H7 (cell line): ENCODE data around the gene ELFN2. TPM values are rescaled to one million over a fixed set of nuclear protein-coding genes. Genes with fewer than 3 reads are reported as not detected.

ENCODE experiments used
- DNase-seq: peaks from one replicate; pipeline ENCODE4 v3.0.0; 2012
- H3K27me3 ChIP-seq: 2 replicates; pipeline ENCODE4 v1.6.0; 2011; ENCODE audit warnings: mild to moderate bottlenecking, low read length; ENCODE audit not compliant: control insufficient read depth, insufficient read depth
- H3K36me3 ChIP-seq: replicated peaks from 2 replicates; pipeline ENCODE4 v1.5.1; 2011; ENCODE audit warnings: low read length; ENCODE audit not compliant: control insufficient read depth, insufficient read depth
- H3K4me3 ChIP-seq: 2 replicates; pipeline ENCODE4 v1.5.1; 2011; ENCODE audit warnings: low read depth, mild to moderate bottlenecking, control low read depth, low read length, moderate library complexity; ENCODE audit not compliant: insufficient read depth
- total RNA-seq: library from RNA; depleted of rRNA; stranded (reverse); fragments of >200 nt; shearing (Covaris generic); gene quantifications from 2 replicates; pipeline ENCODE4 v1.2.3, GENCODE V29; 2014

ELFN2 gene
- total RNA-seq, 1 experiment from 2014 or later: 0.14 TPM

DNA sequence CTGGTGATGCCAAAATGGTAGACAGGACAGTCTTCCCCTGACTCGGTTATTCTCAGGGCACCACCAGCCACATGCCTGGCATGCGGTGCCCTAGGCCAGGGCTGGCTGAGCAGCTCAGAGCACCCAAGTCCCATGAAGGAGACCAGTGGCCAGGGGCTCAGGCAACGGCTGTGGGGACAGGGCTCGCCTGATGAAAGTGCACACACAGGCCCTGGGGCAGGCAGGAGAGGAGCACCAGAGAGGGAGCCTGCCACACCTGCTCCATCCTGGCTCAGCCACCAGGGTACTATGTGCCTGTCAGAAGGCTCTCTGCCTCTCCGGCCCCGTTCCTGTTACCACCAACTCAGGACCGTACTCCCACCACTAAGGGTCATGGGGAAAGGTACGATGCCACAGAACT, 12.1 kb downstream of the ELFN2 start:
- no peak overlapping the region for H3K4me3 ChIP-seq
- no peaks in the 10 kb centered on the region for H3K36me3 ChIP-seq
- H3K27me3 ChIP-seq: peaks cover 10% of the 10 kb centered on the region
- no peak for DNase-seq

DNA sequence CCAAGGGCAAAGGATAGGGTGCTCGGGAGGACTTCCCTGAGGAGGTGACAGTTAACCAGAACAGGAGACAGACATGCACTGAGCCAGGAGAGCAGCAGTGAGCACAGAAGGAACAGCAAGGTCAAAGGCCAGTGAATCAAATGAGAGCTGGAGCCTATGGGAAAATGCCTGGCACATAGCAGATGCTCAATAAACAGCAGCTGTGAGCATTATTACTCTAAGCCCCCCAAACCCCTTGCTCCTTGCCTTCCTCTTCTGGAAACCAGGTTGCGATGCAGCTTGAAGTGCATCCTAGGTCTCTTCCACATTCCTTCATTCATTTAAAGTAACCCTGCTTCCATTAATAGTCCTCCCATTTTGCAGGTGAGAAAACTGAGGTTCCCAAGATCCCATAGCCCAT, 13.0 kb downstream of the ELFN2 start:
- H3K4me3 ChIP-seq: no peak overlapping the region
- no peaks in the 10 kb centered on the region for H3K36me3 ChIP-seq
- H3K27me3 ChIP-seq: peaks cover 4% of the 10 kb centered on the region
- no peak for DNase-seq

GRCh38 chr22:37413546-37413945, 13.7 kb downstream of the ELFN2 start:
- Histone ChIP-seq H3K36me3 (no peaks in the 10 kb centered on the region), H3K4me3 (no peak overlapping the region), H3K27me3 (no peaks in the 10 kb centered on the region; the same call in 1 of the 2 replicates)
- DNase-seq: no peak

DNA sequence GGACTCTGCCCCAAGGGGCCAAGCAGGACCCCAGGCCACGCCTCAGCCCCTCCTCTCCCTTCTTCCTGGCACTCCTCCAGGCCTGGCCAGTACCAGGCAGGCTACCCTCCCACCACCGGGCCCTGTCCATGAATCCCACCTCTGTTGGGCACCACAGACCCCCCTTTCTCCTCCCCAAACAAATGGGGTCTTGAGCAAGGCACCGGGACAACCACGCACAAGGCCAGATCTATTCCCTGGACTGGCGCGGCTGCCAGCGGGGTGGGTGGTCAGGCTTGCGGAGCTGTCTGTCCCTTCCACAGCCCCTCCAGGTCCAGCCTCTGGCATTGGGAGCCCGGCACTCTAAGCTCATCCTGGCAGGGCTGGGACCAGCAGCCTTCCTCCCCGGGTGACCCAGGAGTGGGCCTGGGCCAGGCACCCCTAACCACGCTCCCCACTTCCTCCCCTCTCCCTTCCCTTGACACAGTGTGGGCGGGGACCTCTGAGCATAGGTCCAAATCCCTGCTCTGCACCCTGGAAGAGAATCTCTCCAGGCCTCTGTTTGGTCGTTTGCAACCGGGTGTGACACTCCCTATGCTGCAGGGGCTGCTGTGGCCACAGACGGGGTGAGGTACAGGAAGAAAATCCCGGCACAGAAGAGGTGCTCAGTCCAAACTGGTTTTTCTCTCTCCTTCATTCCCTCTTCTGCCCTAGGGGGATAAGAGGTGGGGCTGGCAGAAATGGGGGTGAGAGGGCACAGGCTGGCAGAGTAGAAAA, 14.6 kb downstream of the ELFN2 start:
- no peak overlapping the region for H3K4me3 ChIP-seq
- H3K27me3 ChIP-seq: no peaks in the 10 kb centered on the region
- DNase-seq: no peak
- H3K36me3 ChIP-seq: no peaks in the 10 kb centered on the region

DNA sequence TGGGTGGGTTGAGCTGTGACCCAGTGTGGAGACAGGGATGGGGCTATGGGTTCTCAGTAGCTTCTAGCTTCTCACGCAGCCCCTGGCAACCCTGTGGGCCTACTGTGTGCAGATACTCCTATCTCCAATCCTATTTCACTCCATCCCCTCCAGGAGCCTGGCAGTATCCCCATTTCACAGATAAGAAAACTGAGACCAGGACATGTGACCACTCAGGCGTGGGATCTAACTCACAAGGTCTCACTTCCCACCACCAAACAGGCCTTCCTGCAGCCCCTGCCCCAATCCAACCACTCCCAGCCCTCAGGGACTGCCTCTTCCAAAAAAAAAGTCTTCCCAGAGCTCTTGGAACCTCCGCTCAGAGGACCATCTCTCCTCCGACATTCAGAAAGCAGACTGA, 15.6 kb downstream of the ELFN2 start:
- Histone ChIP-seq H3K36me3 (no peaks in the 10 kb centered on the region), H3K4me3 (no peak overlapping the region), H3K27me3 (no peaks in the 10 kb centered on the region)
- no peak for DNase-seq

DNA sequence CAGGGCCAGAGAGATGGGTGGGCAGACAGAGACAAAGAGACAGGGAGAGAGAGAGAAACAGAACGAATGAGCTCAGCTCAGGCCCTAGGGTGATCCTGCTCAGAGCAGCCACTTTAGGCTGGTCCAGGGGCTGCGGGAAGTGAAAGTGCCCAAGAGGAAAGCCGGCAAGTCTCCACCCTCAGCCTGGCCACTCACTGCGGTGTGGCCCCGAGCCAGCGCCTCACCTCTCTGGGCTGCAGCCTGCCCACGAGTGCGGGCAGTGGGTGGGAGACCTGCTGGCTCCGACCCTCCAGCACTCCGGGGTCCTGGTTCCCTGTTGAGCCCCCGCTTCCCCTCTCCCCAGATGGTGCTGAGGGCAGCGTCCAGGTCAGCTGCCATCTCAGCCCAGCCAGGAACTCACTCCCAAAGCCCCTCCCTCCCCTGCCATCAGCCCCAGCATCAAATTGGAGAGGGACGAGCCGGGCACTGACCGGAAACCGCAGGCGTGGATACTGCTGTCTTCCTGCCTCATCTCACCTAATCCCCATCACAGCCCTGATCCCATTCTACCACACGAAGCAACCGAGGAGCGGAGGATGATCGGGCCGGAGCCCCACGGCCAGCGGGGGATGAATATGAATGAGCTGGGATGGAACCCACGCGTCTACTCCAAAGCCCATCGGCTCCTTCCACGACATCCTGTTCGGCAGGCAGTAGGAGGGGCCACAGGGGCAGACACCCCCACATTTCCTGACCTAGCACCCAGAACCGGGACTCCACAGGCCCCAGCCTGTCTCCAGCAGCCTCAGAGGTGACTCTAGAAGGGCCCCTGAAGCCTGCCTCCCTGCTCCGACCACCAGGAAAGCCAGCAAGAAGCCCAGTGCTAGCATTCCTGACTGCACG, 16.9 kb downstream of the ELFN2 start:
- Histone ChIP-seq H3K36me3 (no peaks in the 10 kb centered on the region), H3K27me3 (no peaks in the 10 kb centered on the region)
- DNase-seq: peak; percentile 70

GRCh38 chr22:37409459-37410050, 17.7 kb downstream of the ELFN2 start:
- no peaks in the 10 kb centered on the region for H3K36me3 ChIP-seq
- no peak for DNase-seq
- no peak overlapping the region for H3K4me3 ChIP-seq
- no peaks in the 10 kb centered on the region for H3K27me3 ChIP-seq

More for the DNA sequence above, 16.9 kb downstream of the ELFN2 start:
- H3K4me3 ChIP-seq: no peak overlapping the region

GRCh38 chr22:37409031-37409430, 18.2 kb downstream of the ELFN2 start:
- no peak overlapping the region for H3K4me3 ChIP-seq
- no peaks in the 10 kb centered on the region for H3K27me3 ChIP-seq
- no peak for DNase-seq
- no peaks in the 10 kb centered on the region for H3K36me3 ChIP-seq

DNA sequence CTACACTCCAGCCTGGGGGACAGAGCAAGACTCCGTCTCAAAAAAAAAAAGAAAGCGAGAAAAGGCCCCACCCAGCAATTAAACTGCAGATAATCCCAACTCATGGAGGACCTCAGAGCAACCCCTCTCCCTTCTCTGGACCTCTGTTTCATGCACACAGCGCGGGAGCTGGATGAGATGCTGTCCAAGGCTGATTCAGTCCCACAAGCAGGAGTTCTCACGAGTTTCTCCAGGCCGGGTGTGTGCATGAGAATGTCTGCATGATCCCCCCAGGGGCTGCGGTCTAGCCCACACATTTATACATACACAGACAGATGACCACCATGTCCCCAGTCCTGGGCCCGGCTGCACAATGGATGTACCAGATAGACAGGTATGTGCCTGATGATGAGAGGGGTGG, 19.4 kb downstream of the ELFN2 start:
- Histone ChIP-seq H3K36me3 (no peaks in the 10 kb centered on the region), H3K4me3 (no peak overlapping the region), H3K27me3 (no peaks in the 10 kb centered on the region)
- DNase-seq: no peak

DNA sequence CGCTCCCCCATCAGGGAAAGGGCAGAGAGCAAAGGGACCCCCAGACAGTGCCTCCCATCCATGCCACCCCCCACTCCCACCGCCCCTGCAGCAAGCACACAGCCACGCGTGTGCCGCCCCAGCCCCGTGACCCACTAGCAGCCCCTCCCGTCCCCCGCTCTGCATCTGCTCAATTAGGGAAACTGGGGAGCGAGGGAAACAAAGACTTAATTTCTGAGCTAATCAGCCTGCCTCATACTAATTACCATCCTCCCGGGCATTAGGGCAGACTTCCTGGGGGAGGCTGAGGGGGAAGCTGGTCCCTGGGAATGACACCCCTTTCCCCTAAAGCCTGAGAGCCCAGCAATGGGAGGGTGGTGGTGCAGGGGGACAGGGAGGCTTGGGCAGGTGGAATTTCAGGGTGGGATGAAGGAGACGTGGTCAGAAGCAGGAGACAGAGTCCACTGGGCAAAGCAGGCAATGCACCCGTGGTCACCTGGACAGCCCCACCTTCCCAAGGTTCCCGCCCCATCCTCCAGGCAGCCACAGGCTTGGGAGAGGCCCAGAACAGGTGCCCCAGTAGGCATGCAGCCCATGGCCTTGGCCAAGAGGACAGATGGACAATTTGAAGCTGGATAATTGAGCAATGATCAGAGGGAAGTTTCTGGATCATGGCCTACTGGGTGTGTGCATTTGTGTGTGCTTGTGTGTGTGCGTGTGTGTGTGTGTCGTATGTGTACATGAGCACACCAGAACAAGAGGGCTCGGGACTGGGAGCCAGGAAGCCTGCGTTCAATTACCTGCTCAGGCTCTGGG, 20.6 kb downstream of the ELFN2 start:
- no peak for DNase-seq
- H3K36me3 ChIP-seq: no peaks in the 10 kb centered on the region
- no peak overlapping the region for H3K4me3 ChIP-seq
- no peaks in the 10 kb centered on the region for H3K27me3 ChIP-seq

- H3K4me3 ChIP-seq: no peak overlapping the region
- H3K27me3 ChIP-seq: no peaks in the 10 kb centered on the region
- no peaks in the 10 kb centered on the region for H3K36me3 ChIP-seq
- DNase-seq: no peak
These were observed 23.2 kb downstream of the ELFN2 start for GRCh38 chr22:37404091-37404490.

DNA sequence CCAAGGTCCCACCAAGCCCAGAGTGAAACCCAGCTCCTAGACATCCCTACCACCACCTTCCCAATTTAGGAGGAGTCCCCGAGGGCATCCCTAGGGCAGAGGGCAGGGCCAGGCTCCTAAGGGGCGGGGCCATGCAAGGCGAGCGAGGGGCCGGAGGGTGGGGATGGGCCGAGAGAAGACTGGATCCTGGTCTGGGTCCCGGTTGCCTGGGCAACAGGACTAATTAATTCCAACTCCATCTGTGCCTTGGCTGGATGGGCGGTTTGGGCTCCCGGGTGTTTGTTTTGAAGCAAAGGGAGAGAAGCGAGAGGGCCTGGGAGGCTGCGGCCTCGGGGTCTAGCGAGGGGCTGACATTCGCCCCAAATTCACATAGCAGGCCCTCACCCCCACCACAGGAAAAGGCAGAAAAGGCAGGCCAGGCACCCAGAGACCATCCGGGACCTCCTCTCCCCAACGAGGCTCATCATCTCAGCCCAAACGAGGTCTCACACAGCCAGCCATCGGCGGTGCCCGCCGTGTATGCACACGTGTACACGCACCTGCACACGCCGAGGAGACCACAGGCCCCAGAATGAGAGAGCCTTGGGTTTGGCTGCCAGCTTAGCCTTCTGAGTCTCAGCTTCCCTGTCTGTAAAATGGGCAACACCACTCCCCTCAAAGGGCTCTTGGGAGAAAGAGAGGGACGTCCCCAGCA, 23.9 kb downstream of the ELFN2 start:
- Histone ChIP-seq H3K27me3 (no peaks in the 10 kb centered on the region), H3K4me3 (no peak overlapping the region), H3K36me3 (no peaks in the 10 kb centered on the region)
- DNase-seq: peak; percentile 95

GRCh38 chr22:37402184-37402506, 25.1 kb downstream of the ELFN2 start:
- no peak for DNase-seq
- H3K27me3 ChIP-seq: no peaks in the 10 kb centered on the region

More at GRCh38 chr22:37402184-37402506, 25.1 kb downstream of the ELFN2 start:
- H3K4me3 ChIP-seq: no peak overlapping the region
- no peaks in the 10 kb centered on the region for H3K36me3 ChIP-seq
